SK-N-SH treated with all-trans-retinoic acid at 6 μM for 48 hours (cell line): ENCODE measurements around the gene ANKRD12.

Experiments used
- ATAC-seq: fragments of 200-7000 bp; cut with Tn5 transposase; 3 replicates; pipeline ENCODE4 v1.9.1; 2020; ENCODE audit warnings: mild to moderate bottlenecking, moderate library complexity
- ARNTL ChIP-seq: fragments of 450-650 bp; formaldehyde crosslinking; IDR thresholded peaks from 2 replicates; pipeline ENCODE4 v1.5.0; 2020; ENCODE audit warnings: low read depth, mild to moderate bottlenecking, moderate library complexity, borderline replicate concordance
- BACH2 ChIP-seq: fragments of 250-450 bp; sonication (Bioruptor Pico); IDR thresholded peaks from 2 replicates; pipeline ENCODE4 v1.9.0; 2021; ENCODE audit warnings: mild to moderate bottlenecking, borderline replicate concordance
- CREB5 ChIP-seq: fragments of 250-450 bp; sonication (Bioruptor Pico); IDR thresholded peaks from 2 replicates; pipeline ENCODE4 v1.5.1; 2020; ENCODE audit warnings: low read depth, mild to moderate bottlenecking, moderate library complexity
- CSDC2 ChIP-seq: fragments of 250-450 bp; sonication (Bioruptor Pico); IDR thresholded peaks from 2 replicates; pipeline ENCODE4 v1.5.0; 2020; ENCODE audit warnings: mild to moderate bottlenecking, moderate library complexity
- CSRNP3 ChIP-seq: fragments of 250-450 bp; sonication (Bioruptor Pico); IDR thresholded peaks from 2 replicates; pipeline ENCODE4 v1.5.1; 2021; ENCODE audit warnings: mild to moderate bottlenecking, moderate library complexity
- ISL1 ChIP-seq: fragments of 250-450 bp; sonication (Bioruptor Pico); IDR thresholded peaks from 2 replicates; pipeline ENCODE4 v2.1.2; 2022; ENCODE audit warnings: mild to moderate bottlenecking, moderate library complexity
- OSR1 ChIP-seq: fragments of 250-450 bp; sonication (Bioruptor Pico); IDR thresholded peaks from 2 replicates; pipeline ENCODE4 v1.8.0; 2022; ENCODE audit warnings: moderate library complexity, mild to moderate bottlenecking, inconsistent platforms
- PATZ1 ChIP-seq: fragments of 250-450 bp; sonication (Bioruptor Pico); IDR thresholded peaks from 2 replicates; pipeline ENCODE4 v1.8.0; 2020; ENCODE audit warnings: mild to moderate bottlenecking, moderate library complexity, borderline replicate concordance
- POU6F1 ChIP-seq: fragments of 250-450 bp; sonication (Bioruptor Pico); IDR thresholded peaks from 2 replicates; pipeline ENCODE4 v1.8.0; 2021; ENCODE audit warnings: low read depth, mild to moderate bottlenecking, moderate library complexity, borderline replicate concordance
- PPARA ChIP-seq: fragments of 250-450 bp; sonication (Bioruptor Pico); IDR thresholded peaks from 2 replicates; pipeline ENCODE4 v1.5.0; 2020; ENCODE audit warnings: mild to moderate bottlenecking, borderline replicate concordance
- RARB ChIP-seq: fragments of 250-450 bp; sonication (Bioruptor Pico); IDR thresholded peaks from 2 replicates; pipeline ENCODE4 v1.8.0; 2021; ENCODE audit warnings: mild to moderate bottlenecking, moderate library complexity
- SNAI2 ChIP-seq: fragments of 250-450 bp; sonication (Bioruptor Pico); IDR thresholded peaks from 2 replicates; pipeline ENCODE4 v1.5.0; 2020; ENCODE audit warnings: mild to moderate bottlenecking, moderate library complexity
- TCF4 ChIP-seq: fragments of 250-450 bp; sonication (Bioruptor Pico); IDR thresholded peaks from 2 replicates; pipeline ENCODE4 v1.8.0; 2021; ENCODE audit warnings: mild to moderate bottlenecking, moderate library complexity, borderline replicate concordance
- ZC3H10 ChIP-seq: fragments of 250-450 bp; sonication (Bioruptor Pico); IDR thresholded peaks from 2 replicates; pipeline ENCODE4 v1.5.1; 2021; ENCODE audit warnings: mild to moderate bottlenecking, moderate library complexity
- ZFP3 ChIP-seq: fragments of 250-450 bp; sonication (Bioruptor Pico); IDR thresholded peaks from 2 replicates; pipeline ENCODE4 v1.5.0; 2020; ENCODE audit warnings: mild to moderate bottlenecking, moderate library complexity
- ZFP30 ChIP-seq: fragments of 450-650 bp; formaldehyde crosslinking; IDR thresholded peaks from 2 replicates; pipeline ENCODE4 v1.5.0; 2022; ENCODE audit warnings: mild to moderate bottlenecking, moderate library complexity
- ZNF565 ChIP-seq: fragments of 450-650 bp; formaldehyde crosslinking; conservative IDR thresholded peaks from 2 replicates; pipeline ENCODE4 v1.5.0; 2020; ENCODE audit warnings: low read depth, mild to moderate bottlenecking, moderate library complexity
- ZNF70 ChIP-seq: fragments of 450-650 bp; formaldehyde crosslinking; IDR thresholded peaks from 2 replicates; pipeline ENCODE4 v1.5.0; 2020; ENCODE audit warnings: mild to moderate bottlenecking, moderate library complexity
- ZNF8 ChIP-seq: fragments of 450-650 bp; formaldehyde crosslinking; IDR thresholded peaks from 2 replicates; pipeline ENCODE4 v1.5.0; 2020; ENCODE audit warnings: mild to moderate bottlenecking, moderate library complexity

The ANKRD12 gene

GRCh38 chr18:9285604-9286003 lies 149.0 kb downstream of the ANKRD12 start:
- TF ChIP-seq CSDC2 (CRISPR knock-in tag) (no peak), POU6F1 (CRISPR knock-in tag) (no peak), ZNF8 (no peak), CSRNP3 (CRISPR knock-in tag) (no peak), CREB5 (no peak), TCF4 (no peak), BACH2 (CRISPR knock-in tag) (no peak), ISL1 (no peak), ZNF565 (CRISPR knock-in tag) (no peak)
- TF ChIP-seq, all 23 proteins: peak for 0
- ATAC-seq: no peak

DNA sequence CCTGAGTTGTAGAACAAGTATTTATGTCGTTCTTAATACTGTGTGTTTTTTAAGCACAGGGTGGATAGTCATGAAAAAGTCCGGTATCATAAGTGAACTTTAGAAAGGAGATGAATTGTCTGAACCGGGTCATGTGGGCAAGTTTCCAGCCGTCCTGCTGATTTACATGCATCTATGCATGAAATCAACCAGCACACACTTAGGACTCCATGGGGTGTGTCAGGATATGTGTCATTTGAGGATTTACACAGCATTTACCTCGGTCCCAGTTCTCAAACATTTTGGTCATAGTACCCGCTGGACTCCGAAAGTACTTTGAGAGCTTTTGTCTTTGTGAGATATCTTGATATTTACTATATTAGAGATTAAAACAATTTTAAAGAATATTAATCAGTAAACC lies 150.5 kb downstream of the ANKRD12 start:
- no peak for ATAC-seq
- no peak for TF ChIP-seq ISL1

GRCh38 chr18:9289698-9290097 lies 153.1 kb downstream of the ANKRD12 start:
- ATAC-seq: no peak
- no peak for TF ChIP-seq RARB (CRISPR knock-in tag)
- TF ChIP-seq ZNF70 (CRISPR knock-in tag): no peak
- TF ChIP-seq ZFP30: no peak
- no peak for TF ChIP-seq TCF4
- no peak for TF ChIP-seq ZFP3 (CRISPR knock-in tag)
- no peak for TF ChIP-seq CSDC2 (CRISPR knock-in tag)

GRCh38 chr18:9290156-9290555 lies 153.6 kb downstream of the ANKRD12 start:
- ATAC-seq: no peak
- TF ChIP-seq PPARA: no peak
- no peak for TF ChIP-seq ZNF70 (CRISPR knock-in tag)
- TF ChIP-seq SNAI2 (CRISPR knock-in tag): no peak
- TF ChIP-seq CSRNP3 (CRISPR knock-in tag): no peak
- TF ChIP-seq ZC3H10 (CRISPR knock-in tag): no peak
- TF ChIP-seq BACH2 (CRISPR knock-in tag): no peak
- TF ChIP-seq CREB5: no peak
- TF ChIP-seq POU6F1 (CRISPR knock-in tag): no peak
- no peak for TF ChIP-seq ARNTL
- no peak for TF ChIP-seq ZFP30
- TF ChIP-seq ZFP3 (CRISPR knock-in tag): no peak
- TF ChIP-seq ZNF565 (CRISPR knock-in tag): no peak
- no peak for TF ChIP-seq OSR1
- no peak for TF ChIP-seq CSDC2 (CRISPR knock-in tag)

GRCh38 chr18:9292047-9292446 lies 155.5 kb downstream of the ANKRD12 start:
- no peak for ATAC-seq
- no peak for TF ChIP-seq PATZ1 (CRISPR knock-in tag)
- no peak for TF ChIP-seq ZFP30
